GM19468 (cell line): Measurements from ENCODE around the gene PCBP2.
A peak's percentile ranks its signal among the peaks of the same experiment; 100 is the strongest.

Source experiments
- ATAC-seq: cut with Tn5 transposase; IDR thresholded peaks from one replicate; pipeline ENCODE4 v1.9.1; 2021; ENCODE audit warnings: mild to moderate bottlenecking, moderate library complexity, moderate number of reproducible peaks; ENCODE audit not compliant: unreplicated experiment; ENCODE audit errors: extremely low read depth

The PCBP2 gene

GRCh38 chr12:53489242-53489864, 37.5 kb downstream of the PCBP2 start:
- ATAC-seq = no peak

GRCh38 chr12:53492188-53492587, 40.3 kb downstream of the PCBP2 start:
- no peak for ATAC-seq

GRCh38 chr12:53492830-53493609, 41.1 kb downstream of the PCBP2 start:
- ATAC-seq = no peak

GRCh38 chr12:53493610-53494391, 41.9 kb downstream of the PCBP2 start:
- no peak for ATAC-seq

GRCh38 chr12:53495903-53496751, 44.2 kb downstream of the PCBP2 start:
- ATAC-seq = no peak

- ATAC-seq = no peak
Measured at GRCh38 chr12:53496752-53497032, 44.8 kb downstream of the PCBP2 start.

- ATAC-seq = no peak
Measured at GRCh38 chr12:53497461-53497860, 45.6 kb downstream of the PCBP2 start.

GRCh38 chr12:53498235-53498630, 46.3 kb downstream of the PCBP2 start:
- no peak for ATAC-seq

GRCh38 chr12:53499266-53500141, 47.6 kb downstream of the PCBP2 start, which contains the start of gene MAP3K12:
Gene MAP3K12, minus strand, starts transcription at chr12:53499458. Its CDS starts 12,067 bp downstream, at chr12:53487391.
- ATAC-seq = no peak

GRCh38 chr12:53500142-53500775, 48.4 kb downstream of the PCBP2 start:
- no peak for ATAC-seq

- peak; percentile 60 for ATAC-seq
Measured at GRCh38 chr12:53500776-53501614, 49.1 kb downstream of the PCBP2 start, which contains the start of gene TARBP2. Gene TARBP2, plus strand, starts transcription at chr12:53501283. Its CDS starts 126 bp downstream, at chr12:53501409.

GRCh38 chr12:53501615-53502181, 49.8 kb downstream of the PCBP2 start:
- ATAC-seq = no peak

GRCh38 chr12:53502331-53502730, 50.4 kb downstream of the PCBP2 start:
- ATAC-seq = no peak

- ATAC-seq = no peak
Measured at GRCh38 chr12:53502983-53503728, 51.3 kb downstream of the PCBP2 start.

GRCh38 chr12:53504004-53504920, 52.4 kb downstream of the PCBP2 start:
- no peak for ATAC-seq

GRCh38 chr12:53505086-53505485, 53.2 kb downstream of the PCBP2 start:
- ATAC-seq = no peak
